Hair follicular keratinocyte (primary cell): ENCODE measurements around the gene DHRS1. TPM values are rescaled to one million over a fixed set of nuclear protein-coding genes. Genes with fewer than 3 reads are reported as not detected.

Source experiments
- total RNA-seq: library from RNA; depleted of rRNA; stranded (reverse); fragments of >200 nt; gene quantifications from 2 replicates; pipeline ENCODE4 v1.2.3, GENCODE V29; 2015

The DHRS1 gene
- 39.3 and 76.7 TPM in 2 replicates for total RNA-seq

GRCh38 chr14:24299255-24300191, at the start of gene DHRS1, which contains the start of gene NOP9:
TSS of gene DHRS1 (minus strand) at chr14:24299780. CDS start at chr14:24299106, 674 bp downstream.
TSS of gene NOP9 (plus strand) at chr14:24299850. CDS start at chr14:24299955, 105 bp downstream.

GRCh38 chr14:24339284-24340151, 39.9 kb upstream of the DHRS1 start, which contains the start of gene RIPK3:
TSS of gene RIPK3 (minus strand) at chr14:24339991. CDS start at chr14:24339826, 165 bp downstream.

GRCh38 chr14:24334431-24335291, 35.1 kb upstream of the DHRS1 start, which contains the start of gene ADCY4:
TSS of gene ADCY4 (minus strand) at chr14:24335071. CDS start at chr14:24334652, 419 bp downstream.

GRCh38 chr14:24310646-24311604, 11.3 kb upstream of the DHRS1 start, which contains the start of gene LTB4R:
TSS of gene LTB4R (plus strand) at chr14:24311502. CDS start at chr14:24315652, 4,150 bp downstream.

GRCh38 chr14:24309538-24310264, 10.1 kb upstream of the DHRS1 start, which contains the start of gene LTB4R2:
TSS of gene LTB4R2 (plus strand) at chr14:24310140. CDS start at chr14:24310665, 525 bp downstream.

GRCh38 chr14:24307575-24308341, 8.2 kb upstream of the DHRS1 start, which contains the start of gene CIDEB:
TSS of gene CIDEB (minus strand) at chr14:24307977. CDS start at chr14:24307858, 119 bp downstream.

GRCh38 chr14:24271134-24271833, 28.3 kb downstream of the DHRS1 start, which contains the start of gene RABGGTA:
TSS of gene RABGGTA (minus strand) at chr14:24271597. CDS start at chr14:24271115, 482 bp downstream.

GRCh38 chr14:24262821-24263733, 36.5 kb downstream of the DHRS1 start, which contains the start of gene TGM1:
TSS of gene TGM1 (minus strand) at chr14:24263177. CDS start at chr14:24262352, 825 bp downstream.

Other genes with a start within 250 kb of the DHRS1 start
- 0.08 TPM in 1 of 2 replicates, not detected in the other for gene CARMIL3, start 247.8 kb downstream of the DHRS1 start, total RNA-seq
- gene CPNE6, start 228.2 kb downstream of the DHRS1 start, total RNA-seq, result not detected in 2 replicates
- gene PCK2, start 205.5 kb downstream of the DHRS1 start, total RNA-seq, result 40.7 and 91.5 TPM in 2 replicates
- 46.7 and 48.0 TPM in 2 replicates for gene DCAF11, start 185.0 kb downstream of the DHRS1 start, total RNA-seq
- 1.2 and 2.2 TPM in 2 replicates for gene NRL, start 184.8 kb downstream of the DHRS1 start, total RNA-seq
- gene FITM1, start 169.1 kb downstream of the DHRS1 start, total RNA-seq, result not detected in 2 replicates
- gene PSME1, start 163.6 kb downstream of the DHRS1 start, total RNA-seq, result 167 and 202 TPM in 2 replicates
- gene EMC9, start 158.2 kb downstream of the DHRS1 start, total RNA-seq, result 22.3 and 37.2 TPM in 2 replicates
- 109 and 116 TPM in 2 replicates for gene PSME2, start 153.2 kb downstream of the DHRS1 start, total RNA-seq
- 24.4 and 30.7 TPM in 2 replicates for gene RNF31, start 152.3 kb downstream of the DHRS1 start, total RNA-seq
- 22.3 and 67.3 TPM in 2 replicates for gene IRF9, start 138.5 kb downstream of the DHRS1 start, total RNA-seq
- 6.1 and 6.7 TPM in 2 replicates for gene REC8, start 127.7 kb downstream of the DHRS1 start, total RNA-seq
- gene IPO4, start 111.0 kb downstream of the DHRS1 start, total RNA-seq, result 42.4 and 82.5 TPM in 2 replicates
- gene TM9SF1, start 104.3 kb downstream of the DHRS1 start, total RNA-seq, result 45.7 and 48.7 TPM in 2 replicates
- gene TSSK4, start 94.1 kb downstream of the DHRS1 start, total RNA-seq, result 0.87 TPM in 1 of 2 replicates, not detected in the other
- 50.4 and 54.0 TPM in 2 replicates for gene CHMP4A, start 86.3 kb downstream of the DHRS1 start, total RNA-seq
- gene MDP1, start 83.7 kb downstream of the DHRS1 start, total RNA-seq, result 11.4 and 18.3 TPM in 2 replicates
- gene NEDD8, start 67.4 kb downstream of the DHRS1 start, total RNA-seq, result 249 and 288 TPM in 2 replicates
- gene GMPR2, start 66.9 kb downstream of the DHRS1 start, total RNA-seq, result 72.9 and 86.9 TPM in 2 replicates
- gene TINF2, start 57.2 kb downstream of the DHRS1 start, total RNA-seq, result 63.4 and 72.7 TPM in 2 replicates
- gene TGM1, start 36.6 kb downstream of the DHRS1 start, total RNA-seq, result 10.5 and 19.3 TPM in 2 replicates
- 51.2 and 83.1 TPM in 2 replicates for gene RABGGTA, start 28.2 kb downstream of the DHRS1 start, total RNA-seq
- gene NOP9, start 70 bp upstream of the DHRS1 start, total RNA-seq, result 13.9 and 18.4 TPM in 2 replicates
- gene CIDEB, start 8.2 kb upstream of the DHRS1 start, total RNA-seq, result 3.2 and 4.1 TPM in 2 replicates
- 37.0 and 42.9 TPM in 2 replicates for gene LTB4R2, start 10.4 kb upstream of the DHRS1 start, total RNA-seq
- gene LTB4R, start 11.7 kb upstream of the DHRS1 start, total RNA-seq, result 14.0 and 20.1 TPM in 2 replicates
- 0.23 and 0.34 TPM in 2 replicates for gene ADCY4, start 35.3 kb upstream of the DHRS1 start, total RNA-seq
- 5.4 and 8.0 TPM in 2 replicates for gene RIPK3, start 40.2 kb upstream of the DHRS1 start, total RNA-seq
- 2.9 and 7.1 TPM in 2 replicates for gene NFATC4, start 68.4 kb upstream of the DHRS1 start, total RNA-seq
- gene NYNRIN, start 99.2 kb upstream of the DHRS1 start, total RNA-seq, result 2.7 and 3.8 TPM in 2 replicates
- gene CBLN3, start 129.9 kb upstream of the DHRS1 start, total RNA-seq, result 0.11 and 0.31 TPM in 2 replicates
- 48.7 and 55.9 TPM in 2 replicates for gene KHNYN, start 130.2 kb upstream of the DHRS1 start, total RNA-seq
- 11.9 and 17.7 TPM in 2 replicates for gene SDR39U1, start 143.0 kb upstream of the DHRS1 start, total RNA-seq
- not detected in 2 replicates for gene CMA1, start 208.5 kb upstream of the DHRS1 start, total RNA-seq